HG03045 (cell line): ENCODE results near the gene IGSF23.

Experiments used
- ATAC-seq: cut with Tn5 transposase; IDR thresholded peaks from one replicate; pipeline ENCODE4 v1.9.1; 2021; ENCODE audit warnings: mild to moderate bottlenecking, moderate library complexity; ENCODE audit not compliant: unreplicated experiment

Gene IGSF23

GRCh38 chr19:44636439-44637389 is 23.4 kb downstream of the IGSF23 start:
- ATAC-seq: no peak

- ATAC-seq: no peak
Observed at GRCh38 chr19:44637390-44637764, 24.0 kb downstream of the IGSF23 start.

GRCh38 chr19:44640518-44640917 is 27.2 kb downstream of the IGSF23 start:
- ATAC-seq: no peak

- no peak for ATAC-seq
Observed at GRCh38 chr19:44641501-44642265, 28.3 kb downstream of the IGSF23 start.

GRCh38 chr19:44642377-44642776 is 29.0 kb downstream of the IGSF23 start:
- no peak for ATAC-seq

GRCh38 chr19:44643605-44644401 is 30.4 kb downstream of the IGSF23 start, which contains the start of gene PVR:
Gene PVR, plus strand, starts transcription at chr19:44643910. Its CDS starts 187 bp downstream, at chr19:44644097.
- no peak for ATAC-seq

- ATAC-seq: no peak
Observed at GRCh38 chr19:44644402-44645016, 31.1 kb downstream of the IGSF23 start.

GRCh38 chr19:44645407-44646048 is 32.2 kb downstream of the IGSF23 start:
- no peak for ATAC-seq

- ATAC-seq: no peak
Observed at GRCh38 chr19:44646049-44646416, 32.7 kb downstream of the IGSF23 start.

GRCh38 chr19:44647144-44647543 is 33.8 kb downstream of the IGSF23 start:
- ATAC-seq: no peak

- no peak for ATAC-seq
Observed at GRCh38 chr19:44648631-44649251, 35.4 kb downstream of the IGSF23 start.

- no peak for ATAC-seq
Observed at GRCh38 chr19:44649578-44650145, 36.3 kb downstream of the IGSF23 start.

GRCh38 chr19:44653343-44653742 is 40.0 kb downstream of the IGSF23 start:
- no peak for ATAC-seq

GRCh38 chr19:44653977-44654774 is 40.8 kb downstream of the IGSF23 start:
- ATAC-seq: no peak

GRCh38 chr19:44657211-44657921 is 44.0 kb downstream of the IGSF23 start:
- ATAC-seq: no peak

GRCh38 chr19:44658069-44658733 is 44.8 kb downstream of the IGSF23 start:
- ATAC-seq: no peak

GRCh38 chr19:44660081-44660480 is 46.7 kb downstream of the IGSF23 start:
- ATAC-seq: no peak
